HCT116 (cell line): ENCODE data around the gene CCL21.
A peak's percentile ranks its signal among the peaks of the same experiment; 100 is the strongest.

Source experiments
- ATF3 ChIP-seq: IDR thresholded peaks from 2 replicates; pipeline ENCODE4 v1.6.1; 2012
- CTCF ChIP-seq, 3 experiments: fragments of 200-600 bp in 1 of 3; sonication (generic) in 1 of 3; IDR thresholded peaks in 2 of 3; conservative IDR thresholded peaks in 1 of 3; 2 replicates each; pipeline ENCODE4 v1.5.1; 2012 to 2017; ENCODE audit warnings: low read depth in 2 of 3, low read length in 2 of 3, antibody characterized with exemption in 1 of 3, borderline replicate concordance in 1 of 3, control low read depth in 1 of 3, mild to moderate bottlenecking in 1 of 3, mixed read lengths in 1 of 3, mixed run types in 1 of 3, moderate library complexity in 1 of 3; ENCODE audit not compliant: insufficient read depth in 1 of 3
- EZH2 ChIP-seq: fragments of 200-600 bp; sonication (generic); IDR thresholded peaks from 2 replicates; pipeline ENCODE4 v1.6.1; 2017; ENCODE audit warnings: antibody characterized with exemption, mixed run types
- POLR2A ChIP-seq: IDR thresholded peaks from 2 replicates; pipeline ENCODE4 v1.7.0; 2011; ENCODE audit warnings: borderline replicate concordance; ENCODE audit not compliant: insufficient read depth, insufficient read length; ENCODE audit errors: extremely low read depth
- POLR2AphosphoS5 ChIP-seq: IDR thresholded peaks from 2 replicates; pipeline ENCODE4 v1.6.1; 2011; ENCODE audit warnings: mild to moderate bottlenecking, low read depth, low read length, moderate library complexity
- SRF ChIP-seq: IDR thresholded peaks from 2 replicates; pipeline ENCODE4 v1.6.1; 2012; ENCODE audit warnings: low read depth
- TF ChIP-seq, protein P1 (sequence below): IDR thresholded peaks from 2 replicates; pipeline ENCODE4 v1.6.1; 2011; ENCODE audit warnings: mild to moderate bottlenecking, low read length, moderate library complexity; ENCODE audit not compliant: insufficient replicate concordance; ENCODE audit errors: extremely low read depth

DNA sequence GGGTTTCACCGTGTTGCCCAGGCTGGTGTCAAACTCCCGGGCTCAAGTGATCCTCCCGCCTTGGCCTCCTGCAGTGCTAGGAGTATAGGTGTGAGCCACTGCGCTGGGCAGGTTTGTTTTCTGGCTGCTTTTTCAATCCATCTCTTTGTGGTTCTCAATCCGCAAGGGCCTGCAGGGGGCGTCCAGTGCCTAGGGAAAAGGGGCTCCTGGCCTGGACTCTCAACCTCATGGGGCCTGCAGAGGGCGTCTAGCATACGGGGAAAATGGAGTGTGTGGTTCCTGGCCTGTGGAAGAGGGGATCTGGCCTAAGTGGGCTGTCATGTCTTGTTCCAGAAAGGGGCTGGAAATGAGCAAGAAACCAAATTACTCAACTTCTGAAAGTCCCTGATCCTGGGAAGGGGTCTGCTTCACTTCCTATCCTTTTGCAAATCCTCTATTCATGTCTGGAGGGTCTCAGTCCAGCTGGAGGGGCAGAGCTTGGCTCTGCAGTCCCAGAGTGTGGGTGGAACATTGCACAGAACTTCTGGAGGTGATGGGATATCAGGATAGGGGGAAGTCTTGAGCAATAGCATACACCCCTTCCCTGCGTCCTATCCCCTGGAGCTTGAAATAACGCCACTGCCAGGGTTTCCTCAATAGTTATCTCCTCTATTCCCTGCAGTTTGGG lies 34.8 kb downstream of the CCL21 start:
- TF ChIP-seq EZH2: no peak
- no peak for TF ChIP-seq SRF
- TF ChIP-seq, protein P1, sequence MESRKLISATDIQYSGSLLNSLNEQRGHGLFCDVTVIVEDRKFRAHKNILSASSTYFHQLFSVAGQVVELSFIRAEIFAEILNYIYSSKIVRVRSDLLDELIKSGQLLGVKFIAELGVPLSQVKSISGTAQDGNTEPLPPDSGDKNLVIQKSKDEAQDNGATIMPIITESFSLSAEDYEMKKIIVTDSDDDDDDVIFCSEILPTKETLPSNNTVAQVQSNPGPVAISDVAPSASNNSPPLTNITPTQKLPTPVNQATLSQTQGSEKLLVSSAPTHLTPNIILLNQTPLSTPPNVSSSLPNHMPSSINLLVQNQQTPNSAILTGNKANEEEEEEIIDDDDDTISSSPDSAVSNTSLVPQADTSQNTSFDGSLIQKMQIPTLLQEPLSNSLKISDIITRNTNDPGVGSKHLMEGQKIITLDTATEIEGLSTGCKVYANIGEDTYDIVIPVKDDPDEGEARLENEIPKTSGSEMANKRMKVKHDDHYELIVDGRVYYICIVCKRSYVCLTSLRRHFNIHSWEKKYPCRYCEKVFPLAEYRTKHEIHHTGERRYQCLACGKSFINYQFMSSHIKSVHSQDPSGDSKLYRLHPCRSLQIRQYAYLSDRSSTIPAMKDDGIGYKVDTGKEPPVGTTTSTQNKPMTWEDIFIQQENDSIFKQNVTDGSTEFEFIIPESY: no peak
- peak; percentile 93 to 99 (median 96) for TF ChIP-seq CTCF (IDR thresholded peaks at IDR 0.05 in 2 of 3, conservative IDR thresholded peaks at IDR 0.05 in 1 of 3; ENCODE audit: borderline replicate concordance in 1 of 3, insufficient read depth in 1 of 3, low read depth in 2 of 3, low read length in 2 of 3)
- TF ChIP-seq ATF3: no peak
- no peak for TF ChIP-seq POLR2AphosphoS5
- TF ChIP-seq POLR2A: no peak
